OCI-LY1 (cell line): ENCODE results near the gene RAB7B.

Source experiments
- H2AFZ ChIP-seq: fragments of 200-600 bp; sonication (generic), shearing (Covaris generic); 2 replicates; pipeline ENCODE4 v1.6.0; 2014; ENCODE audit warnings: antibody characterized with exemption, mild to moderate bottlenecking, low read length
- H3F3A ChIP-seq: fragments of 200-600 bp; sonication (generic), shearing (Covaris generic); 2 replicates; pipeline ENCODE4 v1.6.0; 2014; ENCODE audit warnings: mild to moderate bottlenecking, antibody characterized with exemption, low read length, moderate library complexity; ENCODE audit not compliant: insufficient read depth
- H3K27ac ChIP-seq: fragments of 200-600 bp; sonication (generic); 2 replicates; pipeline ENCODE4 v1.5.1; 2014; ENCODE audit warnings: low read length, mixed run types, mild to moderate bottlenecking, low read depth; ENCODE audit not compliant: poor library complexity, severe bottlenecking
- H3K27me3 ChIP-seq: fragments of 200-600 bp; sonication (generic); 2 replicates; pipeline ENCODE4 v1.6.0; 2014; ENCODE audit warnings: antibody characterized with exemption, mild to moderate bottlenecking, low read length, moderate library complexity; ENCODE audit not compliant: insufficient read depth
- H3K36me3 ChIP-seq: fragments of 200-600 bp; sonication (generic); 2 replicates; pipeline ENCODE4 v1.6.1; 2014; ENCODE audit warnings: mild to moderate bottlenecking, antibody characterized with exemption, low read length, moderate library complexity, mixed read lengths; ENCODE audit not compliant: insufficient read depth
- H3K4me1 ChIP-seq: fragments of 200-600 bp; sonication (generic); 2 replicates; pipeline ENCODE4 v1.5.1; 2014; ENCODE audit warnings: mild to moderate bottlenecking, low read length, moderate library complexity; ENCODE audit not compliant: insufficient read depth, severe bottlenecking
- H3K4me2 ChIP-seq: fragments of 200-600 bp; sonication (generic), shearing (Covaris generic); 2 replicates; pipeline ENCODE4 v1.6.1; 2014; ENCODE audit warnings: low read length
- H3K4me3 ChIP-seq: fragments of 200-600 bp; sonication (generic); 2 replicates; pipeline ENCODE4 v1.5.1; 2014; ENCODE audit warnings: low read length, low read depth, mild to moderate bottlenecking, mixed read lengths; ENCODE audit not compliant: poor library complexity, severe bottlenecking
- H3K79me2 ChIP-seq: fragments of 200-600 bp; shearing (Covaris generic); 2 replicates; pipeline ENCODE4 v1.6.1; 2016; ENCODE audit warnings: mixed run types, low read length, mixed read lengths; ENCODE audit not compliant: insufficient read depth
- H3K9ac ChIP-seq: fragments of 200-600 bp; sonication (generic), shearing (Covaris generic); 2 replicates; pipeline ENCODE4 v1.6.1; 2014; ENCODE audit warnings: mild to moderate bottlenecking, low read length, mixed read lengths
- H3K9me2 ChIP-seq: fragments of 200-600 bp; sonication (generic), shearing (Covaris generic); 2 replicates; pipeline ENCODE4 v1.6.1; 2014; ENCODE audit warnings: low read depth, mild to moderate bottlenecking, low read length, mixed read lengths
- H3K9me3 ChIP-seq: fragments of 200-600 bp; shearing (Covaris generic); 2 replicates; pipeline ENCODE4 v1.6.1; 2014; ENCODE audit warnings: low read length, mixed read lengths
- H4K20me1 ChIP-seq: fragments of 200-600 bp; sonication (generic), shearing (Covaris generic); 2 replicates; pipeline ENCODE4 v1.6.0; 2016; ENCODE audit warnings: mild to moderate bottlenecking, low read length; ENCODE audit not compliant: insufficient read depth
- CTCF ChIP-seq: fragments of 200-600 bp; sonication (generic), shearing (Covaris generic); IDR thresholded peaks from 2 replicates; pipeline ENCODE4 v1.5.1; 2017; ENCODE audit warnings: mild to moderate bottlenecking, antibody characterized with exemption, low read length, moderate library complexity, mixed read lengths
- EZH2 ChIP-seq: fragments of 200-600 bp; sonication (generic), shearing (Covaris generic); IDR thresholded peaks from 2 replicates; pipeline ENCODE4 v1.8.0; 2017; ENCODE audit warnings: borderline replicate concordance, mixed run types, mild to moderate bottlenecking, antibody characterized with exemption, low read length, moderate library complexity, mixed read lengths

Gene RAB7B

GRCh38 chr1:206030191-206030590 lies 27.0 kb upstream of the RAB7B start:
- TF ChIP-seq CTCF, result no peak
- TF ChIP-seq EZH2, result no peak
- no peak overlapping the region for H3K4me3 ChIP-seq
- H3K4me2 ChIP-seq, result no peak overlapping the region
- H3F3A ChIP-seq, result no peaks in the 10 kb centered on the region
- no peak overlapping the region for H3K27ac ChIP-seq
- H2AFZ ChIP-seq, result no peak overlapping the region
- no peak overlapping the region for H3K9ac ChIP-seq
- H3K36me3 ChIP-seq, result no peaks in the 10 kb centered on the region
- H3K9me3 ChIP-seq, result no peaks in the 10 kb centered on the region
- H3K79me2 ChIP-seq, result no peaks in the 10 kb centered on the region
- no peaks in the 10 kb centered on the region for H4K20me1 ChIP-seq
- peaks cover 22% of the 10 kb centered on the region for H3K4me1 ChIP-seq
- H3K27me3 ChIP-seq, result no peaks in the 10 kb centered on the region
- no peaks in the 10 kb centered on the region for H3K9me2 ChIP-seq

- no peak overlapping the region for H3K9ac ChIP-seq
- no peaks in the 10 kb centered on the region for H3K79me2 ChIP-seq
- H3K4me3 ChIP-seq, result no peak overlapping the region
- H3K9me3 ChIP-seq, result no peaks in the 10 kb centered on the region
- H3K9me2 ChIP-seq, result no peaks in the 10 kb centered on the region
- no peak overlapping the region for H3K4me2 ChIP-seq
- H3K36me3 ChIP-seq, result no peaks in the 10 kb centered on the region
- TF ChIP-seq EZH2 (no peak), CTCF (no peak)
- no peaks in the 10 kb centered on the region for H4K20me1 ChIP-seq
- H3F3A ChIP-seq, result no peaks in the 10 kb centered on the region
- H2AFZ ChIP-seq, result no peak overlapping the region
- H3K27me3 ChIP-seq, result no peaks in the 10 kb centered on the region
- H3K4me1 ChIP-seq, result peaks cover 15% of the 10 kb centered on the region
- H3K27ac ChIP-seq, result no peak overlapping the region
Measured at GRCh38 chr1:206029484-206029883, 26.3 kb upstream of the RAB7B start.

- H3K27ac ChIP-seq, result no peak overlapping the region
Measured at GRCh38 chr1:206025283-206025820, 22.2 kb upstream of the RAB7B start.

More at GRCh38 chr1:206025283-206025820, 22.2 kb upstream of the RAB7B start:
- H3K9ac ChIP-seq, result no peak overlapping the region
- no peak overlapping the region for H3K4me3 ChIP-seq
- no peaks in the 10 kb centered on the region for H3F3A ChIP-seq
- TF ChIP-seq CTCF, result no peak
- no peak for TF ChIP-seq EZH2
- H4K20me1 ChIP-seq, result no peaks in the 10 kb centered on the region
- H3K4me1 ChIP-seq, result no peaks in the 10 kb centered on the region
- no peaks in the 10 kb centered on the region for H3K27me3 ChIP-seq
- H3K4me2 ChIP-seq, result no peak overlapping the region
- H3K9me2 ChIP-seq, result no peaks in the 10 kb centered on the region
- no peak overlapping the region for H2AFZ ChIP-seq
- H3K9me3 ChIP-seq, result no peaks in the 10 kb centered on the region
- no peaks in the 10 kb centered on the region for H3K36me3 ChIP-seq
- no peaks in the 10 kb centered on the region for H3K79me2 ChIP-seq
